H1 (cell line): ENCODE data around the gene RPL23. TPM values are rescaled to one million over a fixed set of nuclear protein-coding genes. Genes with fewer than 3 reads are reported as not detected.

Experiments used
- CTCF ChIA-PET: fragments of 300-600 bp; sonication (Branson Sonifier 250); formaldehyde crosslinking; loops from one replicate; lab custom pipeline; 2021; ENCODE audit not compliant: partially characterized antibody; lab: Charles Lee
- POLR2A ChIA-PET: fragments of 300-600 bp; sonication (Branson Sonifier 250); formaldehyde crosslinking; loops from one replicate; lab custom pipeline; 2021; ENCODE audit warnings: inconsistent platforms; ENCODE audit not compliant: partially characterized antibody; lab: Charles Lee
- DNase-seq, 2 experiments: peaks; one replicate each; pipeline versions ENCODE4 v3.0.0 to v3.0.0-alpha.2; 2010 to 2022; ENCODE audit warnings: low spot score in 2 of 2, low read depth in 1 of 2, mixed read lengths in 1 of 2
- FAIRE-seq: peaks from 2 replicates; lab custom pipeline; 2011; peaks lifted over from hg19 to GRCh38; lab: Jason Lieb, UNC
- H2AFZ ChIP-seq: 2 replicates; pipeline ENCODE4 v1.8.1; 2012; ENCODE audit warnings: low read length, inconsistent platforms
- H2AK5ac ChIP-seq: 2 replicates; pipeline ENCODE4 v1.6.1; 2013; ENCODE audit warnings: low read depth, low read length
- H2BK120ac ChIP-seq: replicated peaks from 2 replicates; pipeline ENCODE3; 2013; ENCODE audit warnings: low read depth, low read length, inconsistent platforms
- H2BK12ac ChIP-seq: 2 replicates; pipeline ENCODE4 v1.6.1; 2013; ENCODE audit warnings: low read depth, low read length
- H2BK15ac ChIP-seq: 2 replicates; pipeline ENCODE4 v1.6.1; 2013; ENCODE audit warnings: low read length
- H2BK20ac ChIP-seq: 2 replicates; pipeline ENCODE4 v1.6.1; 2013; ENCODE audit warnings: low read length
- H2BK5ac ChIP-seq: 2 replicates; pipeline ENCODE4 v1.6.1; 2013; ENCODE audit warnings: low read depth, low read length
- H3K14ac ChIP-seq: 2 replicates; pipeline ENCODE4 v1.6.1; 2013; ENCODE audit warnings: inconsistent platforms; ENCODE audit not compliant: insufficient read length
- H3K18ac ChIP-seq: 2 replicates; pipeline ENCODE4 v1.6.1; 2013; ENCODE audit warnings: low read length; ENCODE audit errors: extremely low read depth
- H3K23ac ChIP-seq: 2 replicates; pipeline ENCODE4 v1.6.1; 2013; ENCODE audit warnings: inconsistent platforms; ENCODE audit not compliant: insufficient read length
- H3K23me2 ChIP-seq: 2 replicates; pipeline ENCODE4 v1.6.1; 2013; ENCODE audit warnings: low read depth, low read length
- H3K27ac ChIP-seq: 2 replicates; pipeline ENCODE4 v1.6.1; 2011; ENCODE audit warnings: low read depth, low read length, inconsistent platforms
- H3K27me3 ChIP-seq, 4 experiments: replicated peaks in 1 of 4; 1 replicate in 1 of 4; 2 replicates in 3 of 4; pipeline versions ENCODE4 v1.6.1 to v1.8.1; 2011 to 2013; ENCODE audit warnings: low read length in 3 of 4, mild to moderate bottlenecking in 3 of 4, inconsistent platforms in 2 of 4, mixed read lengths in 2 of 4, moderate library complexity in 1 of 4; ENCODE audit not compliant: control insufficient read depth in 3 of 4, insufficient read depth in 3 of 4; ENCODE audit errors: extremely low read depth in 1 of 4
- H3K36me3 ChIP-seq, 4 experiments: 2 replicates each; pipeline versions ENCODE4 v1.6.1 to v1.8.1; 2011 to 2013; ENCODE audit warnings: mild to moderate bottlenecking in 4 of 4, low read length in 3 of 4, moderate library complexity in 2 of 4, control low read depth in 1 of 4, inconsistent platforms in 1 of 4; ENCODE audit not compliant: insufficient read depth in 4 of 4, control insufficient read depth in 2 of 4
- H3K4ac ChIP-seq: replicated peaks from 2 replicates; pipeline ENCODE3; 2013; ENCODE audit warnings: low read length, low read depth, mixed read lengths, inconsistent platforms; ENCODE audit not compliant: insufficient read length
- H3K4me1 ChIP-seq, 4 experiments: replicated peaks in 1 of 4; 1 replicate in 1 of 4; 2 replicates in 3 of 4; pipeline versions ENCODE4 v1.6.1 to v1.8.1; 2011 to 2013; ENCODE audit warnings: low read length in 3 of 4, inconsistent platforms in 2 of 4, mixed read lengths in 1 of 4; ENCODE audit not compliant: insufficient read depth in 4 of 4, control insufficient read depth in 3 of 4
- H3K4me2 ChIP-seq, 2 experiments: 2 replicates each; pipeline versions ENCODE4 v1.6.1 to v1.8.1; 2011 to 2013; ENCODE audit warnings: low read depth in 2 of 2, low read length in 2 of 2, control low read depth in 1 of 2, inconsistent platforms in 1 of 2, mild to moderate bottlenecking in 1 of 2; ENCODE audit not compliant: insufficient read depth in 1 of 2
- H3K4me3 ChIP-seq, 4 experiments: fragments of 200-600, 300-600 bp in 1 of 4; sonication (generic), shearing (Covaris generic), sonication (Bioruptor Twin) in 1 of 4; 2 replicates each; pipeline versions ENCODE4 v1.5.1 to v1.8.1; 2011 to 2016; ENCODE audit warnings: low read length in 4 of 4, low read depth in 3 of 4, control low read depth in 2 of 4, inconsistent platforms in 2 of 4, mild to moderate bottlenecking in 2 of 4, mixed read lengths in 1 of 4, moderate library complexity in 1 of 4; ENCODE audit not compliant: insufficient read depth in 2 of 4; ENCODE audit errors: extremely low read depth in 1 of 4
- H3K56ac ChIP-seq: replicated peaks from 2 replicates; pipeline ENCODE3; 2013; ENCODE audit warnings: low read depth, mild to moderate bottlenecking, mixed read lengths, low read length, inconsistent platforms; ENCODE audit not compliant: insufficient read length
- H3K79me1 ChIP-seq: 2 replicates; pipeline ENCODE4 v1.6.1; 2013; ENCODE audit warnings: low read depth, low read length, control low read depth
- H3K79me2 ChIP-seq, 2 experiments: 2 replicates each; pipeline versions ENCODE4 v1.6.1 to v1.8.1; 2012 to 2013; ENCODE audit warnings: low read length in 2 of 2, mild to moderate bottlenecking in 2 of 2, inconsistent platforms in 1 of 2; ENCODE audit not compliant: insufficient read depth in 2 of 2, control insufficient read depth in 1 of 2
- H3K9ac ChIP-seq, 4 experiments: replicated peaks in 1 of 4; 1 replicate in 1 of 4; 2 replicates in 3 of 4; pipeline versions ENCODE4 v1.6.1 to v1.8.1; 2011 to 2013; ENCODE audit warnings: low read depth in 3 of 4, low read length in 3 of 4, control low read depth in 2 of 4, mild to moderate bottlenecking in 2 of 4, moderate library complexity in 2 of 4, inconsistent platforms in 1 of 4; ENCODE audit errors: extremely low read depth in 1 of 4
- H3K9me3 ChIP-seq, 2 experiments: 2 replicates each; pipeline versions ENCODE4 v1.6.1 to v1.8.1; 2012 to 2013; ENCODE audit warnings: mild to moderate bottlenecking in 2 of 2, moderate library complexity in 2 of 2, control low read depth in 1 of 2, inconsistent platforms in 1 of 2, low read depth in 1 of 2, low read length in 1 of 2, mixed read lengths in 1 of 2; ENCODE audit not compliant: insufficient read depth in 2 of 2
- H4K20me1 ChIP-seq, 2 experiments: replicated peaks in 1 of 2; 2 replicates each; pipeline versions ENCODE3 to v1.8.1; 2011 to 2013; ENCODE audit warnings: inconsistent platforms in 2 of 2, low read length in 2 of 2, mild to moderate bottlenecking in 1 of 2; ENCODE audit not compliant: insufficient read depth in 2 of 2, control insufficient read depth in 1 of 2
- H4K5ac ChIP-seq: 2 replicates; pipeline ENCODE4 v1.6.1; 2013; ENCODE audit warnings: low read length, low read depth, mixed read lengths, inconsistent platforms; ENCODE audit not compliant: insufficient read length
- H4K8ac ChIP-seq: 2 replicates; pipeline ENCODE4 v1.8.0; 2013; ENCODE audit warnings: mild to moderate bottlenecking, moderate library complexity, low read length, inconsistent platforms; ENCODE audit not compliant: insufficient read depth; ENCODE audit errors: extremely low read depth
- H4K91ac ChIP-seq: replicated peaks from 2 replicates; pipeline ENCODE3; 2013; ENCODE audit warnings: low read length, mixed read lengths, inconsistent platforms; ENCODE audit not compliant: insufficient read length
- CBX8 ChIP-seq: fragments of 300-800, 300-1000 bp; sonication (generic); IDR thresholded peaks from 2 replicates; pipeline ENCODE4 v1.7.1; 2016; ENCODE audit warnings: low read depth, low read length, borderline replicate concordance
- HDAC2 ChIP-seq, 2 experiments: fragments of 300-600 bp in 1 of 2; sonication (generic) in 1 of 2; IDR thresholded peaks; 2 replicates each; pipeline ENCODE4 v1.6.1; 2011 to 2012; ENCODE audit warnings: low read depth in 2 of 2, low read length in 2 of 2, mild to moderate bottlenecking in 2 of 2, moderate library complexity in 2 of 2, borderline replicate concordance in 1 of 2, inconsistent platforms in 1 of 2
- POLR2A ChIP-seq, 2 experiments: IDR thresholded peaks; 1 replicate in 1 of 2; 2 replicates in 1 of 2; pipeline ENCODE4 v1.6.1; 2011; ENCODE audit warnings: low read depth in 2 of 2, low read length in 2 of 2, mild to moderate bottlenecking in 2 of 2; ENCODE audit errors: control extremely low read depth in 1 of 2
- POLR2AphosphoS5 ChIP-seq: IDR thresholded peaks from 2 replicates; pipeline ENCODE4 v1.6.1; 2011; ENCODE audit warnings: low read depth, low read length
- RAD21 ChIP-seq, 2 experiments: IDR thresholded peaks in 1 of 2; conservative IDR thresholded peaks in 1 of 2; 2 replicates each; pipeline ENCODE4 v1.6.1; 2011; ENCODE audit warnings: low read depth in 2 of 2, low read length in 2 of 2, improper control_type of control experiment in 1 of 2, inconsistent platforms in 1 of 2, mild to moderate bottlenecking in 1 of 2, moderate library complexity in 1 of 2
- TCF12 ChIP-seq: IDR thresholded peaks from 2 replicates; pipeline ENCODE4 v1.6.1; 2011; ENCODE audit warnings: low read depth, mild to moderate bottlenecking, low read length
- WGBS, 2 experiments: shearing (Covaris generic) in 1 of 2; methylation state at CpG; one replicate each; pipeline versions ENCODE4 v1.1.6 to v1.1.7; 2013 to 2015; ENCODE audit warnings: low lambda C conversion rate in 2 of 2, mixed read lengths in 2 of 2, inconsistent platforms in 1 of 2, low coverage in 1 of 2, missing lambda C conversion rate in 1 of 2; ENCODE audit not compliant: insufficient replicate concordance in 2 of 2, insufficient coverage in 1 of 2, insufficient read length in 1 of 2; ENCODE audit errors: extremely low coverage in 1 of 2, missing lambda C conversion rate in 1 of 2; 5-methylcytosine and 5-hydroxymethylcytosine counted together
- polyA plus RNA-seq, 7 experiments: library from polyadenylated mRNA; depleted of rRNA in 3 of 7; stranded (reverse) in 5 of 7; unstranded in 2 of 7; fragments of >200 nt in 5 of 7; fragments of 200-250 nt in 2 of 7; gene quantifications; 1 replicate in 5 of 7; 2 replicates in 1 of 7; 4 replicates in 1 of 7; pipeline versions ENCODE4 v1.2.1 to v1.2.3, GENCODE V29; 2011 to 2013; ENCODE audit warnings: missing spikeins in 2 of 7, mixed read lengths in 2 of 7
- total RNA-seq: library from RNA; stranded (reverse); fragmentation: NEBNext Ultra II Directional; extraction: Animal tissue kit (Norgen Biotek cat#: 25700); gene quantifications from 2 replicates; pipeline ENCODE4 v1.2.1, GENCODE V29; 2021

The RPL23 gene
- total and polyA plus RNA-seq, 2 of the 8 experiments (the other 6 are each of a cell fraction or from before 2014, with no cell fraction given), result 2,148 to 2,502 TPM

- Histone ChIP-seq H3K79me1 (no peaks in the 10 kb centered on the region; the same call in 1 of the 2 replicates), H3K79me2 (peaks cover 0 to 5% of the 10 kb centered on the region in 2 experiments; a peak in 1 of 4 replicates), H3K9ac (no peak overlapping the region), H3K36me3 (peaks cover 4 to 20% (median 13%) of the 10 kb centered on the region in 4 experiments; a peak in 7 of 8 replicates), H2BK20ac (no peak overlapping the region), H4K91ac (no peak overlapping the region), H3K9me3 (no peaks in the 10 kb centered on the region), H3K27me3 (no peaks in the 10 kb centered on the region), H3K23ac (no peak overlapping the region), H2BK120ac (no peak overlapping the region), H4K8ac (no peak overlapping the region), H2AK5ac (no peak overlapping the region), H3K56ac (no peak overlapping the region), H2BK5ac (no peak overlapping the region), H3K27ac (no peak overlapping the region), H2BK15ac (no peak overlapping the region), H2AFZ (no peak overlapping the region), H2BK12ac (no peak overlapping the region), H3K4me3 (no peak overlapping the region), H4K20me1 (peaks cover 0 to 6% of the 10 kb centered on the region in 2 experiments), H4K5ac (no peak overlapping the region), H3K4ac (no peak overlapping the region), H3K14ac (no peak overlapping the region), H3K4me1 (peaks cover 0 to 5% (median 4%) of the 10 kb centered on the region in 4 experiments; a peak in 5 of 7 replicates), H3K4me2 (no peak overlapping the region), H3K18ac (no peak overlapping the region), H3K23me2 (no peaks in the 10 kb centered on the region)
- ChIA-PET POLR2A (interaction anchor here (1.0 to 4.0 kb wide), 3 partner anchors 12 to 47 kb away, joined by 3 to 16 read pairs (median 4); partner anchors contain the start of gene RPL23), CTCF (interaction anchor here (0.7 to 2.2 kb wide), 4 partner anchors 11 to 36 kb away, joined by 3 to 7 read pairs (median 3); no protein-coding TSS in a partner anchor)
- FAIRE-seq (no peak), DNase-seq (no peak)
- WGBS, 2 experiments, result 100% methylated on average over 4 of the region's 5 CpGs; no CpG with 5 or more reads in 1 of the 2 experiments
- TF ChIP-seq RAD21 (IDR thresholded peaks at IDR 0.05 in 1 of 2, conservative IDR thresholded peaks at IDR 0.05 in 1 of 2; ENCODE audit: low read depth in 2 of 2, low read length in 2 of 2) (no peak), HDAC2 (IDR thresholded peaks at IDR 0.05; ENCODE audit: borderline replicate concordance in 1 of 2, low read depth in 2 of 2, low read length in 2 of 2) (no peak), POLR2AphosphoS5 (no peak), POLR2A (IDR thresholded peaks at IDR 0.05; ENCODE audit: control extremely low read depth in 1 of 2, low read depth in 2 of 2, low read length in 2 of 2) (no peak), TCF12 (no peak), CBX8 (no peak)
Measured at GRCh38 chr17:38899421-38899820, 45.9 kb upstream of the RPL23 start.
